ENCODE measurements around the gene LIN28B.

DNA sequence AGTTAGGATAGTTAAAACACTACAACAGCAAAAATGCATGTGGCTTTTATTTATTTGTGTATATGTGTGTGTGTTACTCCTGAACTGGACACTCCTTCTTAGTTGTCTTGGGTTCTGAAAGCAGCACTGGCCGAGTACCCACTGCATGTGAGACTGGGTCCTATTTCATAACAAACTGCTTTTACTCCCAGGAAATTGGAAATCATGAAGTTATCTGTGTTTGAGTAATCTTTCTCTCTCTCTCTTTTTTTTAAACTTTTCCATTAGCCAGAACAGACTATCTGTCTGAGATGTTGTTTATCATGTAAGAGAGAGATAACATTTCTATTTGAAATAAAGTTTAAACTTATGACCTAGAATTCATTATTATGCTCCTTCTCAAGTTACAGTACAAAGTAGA, 110.4 kb downstream of the LIN28B start:
- TF ChIP-seq, protein P1, sequence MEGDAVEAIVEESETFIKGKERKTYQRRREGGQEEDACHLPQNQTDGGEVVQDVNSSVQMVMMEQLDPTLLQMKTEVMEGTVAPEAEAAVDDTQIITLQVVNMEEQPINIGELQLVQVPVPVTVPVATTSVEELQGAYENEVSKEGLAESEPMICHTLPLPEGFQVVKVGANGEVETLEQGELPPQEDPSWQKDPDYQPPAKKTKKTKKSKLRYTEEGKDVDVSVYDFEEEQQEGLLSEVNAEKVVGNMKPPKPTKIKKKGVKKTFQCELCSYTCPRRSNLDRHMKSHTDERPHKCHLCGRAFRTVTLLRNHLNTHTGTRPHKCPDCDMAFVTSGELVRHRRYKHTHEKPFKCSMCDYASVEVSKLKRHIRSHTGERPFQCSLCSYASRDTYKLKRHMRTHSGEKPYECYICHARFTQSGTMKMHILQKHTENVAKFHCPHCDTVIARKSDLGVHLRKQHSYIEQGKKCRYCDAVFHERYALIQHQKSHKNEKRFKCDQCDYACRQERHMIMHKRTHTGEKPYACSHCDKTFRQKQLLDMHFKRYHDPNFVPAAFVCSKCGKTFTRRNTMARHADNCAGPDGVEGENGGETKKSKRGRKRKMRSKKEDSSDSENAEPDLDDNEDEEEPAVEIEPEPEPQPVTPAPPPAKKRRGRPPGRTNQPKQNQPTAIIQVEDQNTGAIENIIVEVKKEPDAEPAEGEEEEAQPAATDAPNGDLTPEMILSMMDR (IDR thresholded peaks at IDR 0.05): no peak
- TF ChIP-seq POLR2A (IDR thresholded peaks at IDR 0.05): no peak
